Ecto neural progenitor cell (in vitro differentiated cells): Measurements from ENCODE around the gene ANGPT4.
"Not testable (repeated sequence)": the region's sequence is repeated elsewhere in the genome, so short reads cannot be mapped to it uniquely, and the experiment has no call there.

ENCODE experiments used
- DNase-seq: peaks from one replicate; pipeline ENCODE4 v3.0.0-alpha.2; 2018; ENCODE audit warnings: low spot score

Gene ANGPT4

DNA sequence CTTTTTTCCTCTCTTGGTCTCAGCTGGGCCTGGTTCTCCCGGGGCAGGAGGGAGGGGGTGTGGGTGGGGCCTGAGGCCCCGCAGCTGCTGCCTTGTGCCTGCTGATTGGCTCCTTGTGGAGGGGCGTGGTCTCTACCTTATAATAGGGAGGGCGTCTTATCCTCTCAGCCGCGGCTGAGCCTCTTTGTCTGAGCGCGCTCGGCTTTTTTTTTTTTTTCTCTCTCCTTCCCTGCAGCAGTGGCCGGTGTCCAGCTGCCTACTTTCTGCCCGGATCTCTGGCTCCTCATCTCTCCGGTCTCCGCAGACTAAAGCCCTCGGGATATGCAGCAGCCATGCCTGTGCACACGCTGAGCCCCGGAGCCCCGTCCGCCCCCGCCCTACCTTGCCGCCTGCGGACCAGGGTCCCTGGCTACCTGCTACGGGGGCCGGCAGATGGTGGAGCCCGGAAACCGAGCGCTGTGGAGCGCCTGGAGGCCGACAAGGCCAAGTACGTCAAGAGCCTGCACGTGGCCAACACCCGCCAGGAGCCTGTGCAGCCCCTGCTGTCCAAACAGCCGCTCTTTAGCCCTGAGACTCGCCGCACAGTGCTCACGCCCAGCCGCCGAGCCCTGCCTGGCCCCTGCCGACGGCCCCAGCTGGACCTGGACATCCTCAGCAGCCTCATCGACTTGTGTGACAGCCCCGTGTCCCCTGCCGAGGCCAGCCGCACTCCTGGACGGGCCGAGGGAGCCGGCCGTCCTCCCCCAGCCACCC, 71.5 kb downstream of the ANGPT4 start:
- DNase-seq, result peak; percentile 93

DNA sequence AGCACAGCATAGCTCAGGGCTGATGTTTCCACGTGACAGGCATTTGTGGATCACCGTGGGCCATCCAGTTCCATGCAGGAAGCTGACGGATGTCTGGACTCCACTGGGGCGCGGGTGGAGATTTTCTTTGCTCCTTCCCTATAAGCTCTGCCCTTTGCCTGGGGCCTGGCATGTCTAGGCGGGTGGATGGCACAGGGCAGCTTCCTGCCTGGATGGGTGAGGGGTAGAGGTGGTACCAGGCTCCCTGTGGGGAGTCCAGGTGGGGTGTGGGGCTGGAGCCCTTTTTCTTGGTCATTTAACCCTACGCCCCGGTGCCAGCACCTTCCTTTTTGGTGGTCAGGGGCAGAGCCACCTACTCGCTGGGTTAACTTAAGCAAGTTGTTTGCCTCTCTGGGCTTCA, 72.2 kb downstream of the ANGPT4 start:
- DNase-seq, result no peak

DNA sequence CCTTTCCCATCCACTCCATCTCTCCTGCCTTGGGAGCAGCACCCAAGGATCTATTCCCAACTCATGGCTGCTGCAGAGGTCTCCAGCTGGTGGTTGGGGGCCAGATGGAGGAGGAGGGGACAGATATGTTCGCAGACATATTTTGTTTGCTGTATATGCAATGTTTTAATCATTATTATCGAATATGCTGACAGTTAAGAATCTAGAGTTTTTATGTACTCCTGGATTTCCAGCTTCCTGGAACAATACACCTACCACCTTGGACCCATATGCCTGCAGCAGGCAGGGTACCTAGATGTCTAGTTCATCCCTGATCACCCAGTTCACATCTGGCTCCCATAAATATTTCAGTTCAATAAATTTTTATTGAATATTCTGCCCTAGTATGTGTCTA, 73.6 kb downstream of the ANGPT4 start:
- DNase-seq, result no peak

DNA sequence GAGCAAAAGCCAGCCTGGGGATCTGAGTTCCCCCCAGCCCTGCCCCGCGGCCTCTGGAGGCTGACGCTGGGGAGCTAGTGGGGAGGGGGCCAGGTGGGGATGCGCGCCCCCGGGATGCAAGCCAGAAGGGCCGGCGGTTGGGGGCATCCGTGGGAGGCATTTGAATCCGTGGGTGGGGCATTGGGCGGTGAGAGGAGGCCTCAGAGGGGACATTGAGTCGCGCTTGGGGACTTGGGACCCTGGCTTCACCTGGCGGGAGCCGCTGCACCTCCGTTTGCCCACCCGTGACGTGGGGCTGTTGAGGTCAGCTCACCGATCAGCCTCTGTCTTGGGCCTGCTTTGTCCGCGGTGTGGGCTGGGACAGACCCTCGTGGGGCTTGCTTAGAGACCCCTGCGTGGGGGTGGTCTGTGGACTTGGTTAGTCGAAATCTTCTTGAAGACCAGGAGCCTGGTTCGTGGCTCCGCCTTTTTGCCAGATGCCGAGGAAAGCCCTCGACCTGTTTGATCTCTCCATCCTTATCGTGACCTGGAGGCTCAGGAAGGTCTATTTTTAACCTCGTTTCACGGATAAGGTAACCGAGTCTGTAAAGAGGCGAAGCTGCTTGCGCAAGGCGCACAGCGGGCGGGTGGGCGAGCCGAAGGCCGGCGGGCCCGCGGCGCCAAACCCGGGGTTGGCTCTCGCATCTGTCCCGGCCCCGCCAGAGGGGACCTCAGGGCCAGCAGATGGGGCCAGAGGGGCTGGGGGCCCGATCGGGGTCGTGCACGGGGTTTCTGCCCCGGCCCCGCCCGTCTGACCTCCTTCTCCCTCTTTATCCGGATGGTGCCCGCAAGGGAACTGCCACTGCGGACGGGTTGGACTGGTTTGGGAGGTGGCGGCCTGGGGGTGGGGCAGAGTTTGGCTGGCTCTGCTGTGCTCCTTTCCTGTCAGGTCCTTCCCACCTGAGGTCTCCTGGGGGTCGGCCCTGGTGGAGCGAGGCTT, 74.3 kb downstream of the ANGPT4 start:
- DNase-seq, result peak; percentile 63

DNA sequence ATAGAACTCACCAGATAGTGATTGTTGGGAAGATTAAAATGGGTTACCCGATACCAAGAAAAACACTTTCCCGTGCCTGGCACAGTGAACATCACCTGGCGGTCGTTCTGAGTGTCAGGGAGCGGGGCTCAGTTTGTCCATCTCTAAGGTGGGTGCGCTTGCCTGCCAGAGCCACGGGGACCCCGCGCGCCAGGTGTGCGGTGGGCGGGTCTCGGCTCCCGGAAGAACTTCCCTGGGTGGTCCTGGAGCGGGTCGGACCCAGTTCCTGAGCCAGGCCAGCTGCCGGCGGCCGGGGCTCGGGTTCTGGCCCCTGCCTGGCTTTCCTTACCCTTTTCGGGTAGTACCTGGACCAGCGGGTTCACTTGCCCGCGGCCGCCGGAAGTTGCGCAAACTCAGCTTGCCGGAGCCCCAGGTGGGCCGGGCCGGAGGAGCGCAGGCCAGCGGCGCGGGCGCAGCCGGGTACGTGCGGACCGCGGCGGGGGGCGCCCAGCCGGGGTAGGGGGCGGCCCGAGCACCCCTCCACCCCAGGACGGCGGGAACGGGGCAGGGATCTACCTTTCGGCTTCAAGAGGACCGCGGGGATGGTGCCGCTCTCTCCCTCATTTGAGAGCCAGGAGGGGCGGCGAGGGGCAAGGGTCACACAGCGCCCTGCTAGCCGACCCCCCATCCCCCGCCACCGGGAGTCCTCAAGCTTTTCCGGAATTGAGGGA, 75.1 kb downstream of the ANGPT4 start:
- no peak for DNase-seq

DNA sequence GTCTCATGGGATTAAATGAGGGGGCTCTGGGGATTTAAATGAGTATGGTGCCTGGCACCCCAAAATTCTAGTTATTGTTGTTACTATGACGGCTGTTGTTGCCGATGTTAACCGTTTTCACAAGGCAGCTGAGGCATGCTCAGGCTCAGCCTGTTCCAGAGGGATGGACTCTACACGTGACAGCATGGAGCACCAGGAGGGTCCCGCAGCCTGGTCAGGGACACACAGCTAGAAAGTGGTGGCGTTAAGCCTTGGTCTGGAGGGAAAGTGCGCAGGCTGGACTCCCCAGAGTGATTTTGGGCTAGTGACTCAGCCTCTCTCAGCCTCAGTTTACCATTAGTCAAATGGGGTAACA, 75.7 kb downstream of the ANGPT4 start:
- no peak for DNase-seq

DNA sequence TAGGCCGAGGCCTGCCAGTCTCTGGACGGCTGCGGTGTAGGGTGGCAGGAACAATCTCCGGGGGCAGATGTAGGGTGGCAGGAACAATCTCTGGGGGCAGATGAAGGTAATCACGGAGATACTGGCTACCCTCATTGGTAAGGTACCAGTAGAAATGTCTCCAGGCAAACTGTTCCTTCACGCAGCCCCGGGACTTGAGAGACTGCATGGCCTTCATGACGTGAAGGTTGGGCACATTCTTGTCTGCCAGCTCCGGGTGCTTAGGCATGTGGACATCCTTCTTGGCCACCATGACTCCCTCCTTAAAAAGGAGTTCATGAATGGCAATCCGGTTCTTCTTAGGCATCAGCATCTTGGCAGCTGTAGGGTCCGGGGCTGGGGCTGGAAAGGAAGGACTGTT, 76.5 kb downstream of the ANGPT4 start:
- DNase-seq, result no peak

DNA sequence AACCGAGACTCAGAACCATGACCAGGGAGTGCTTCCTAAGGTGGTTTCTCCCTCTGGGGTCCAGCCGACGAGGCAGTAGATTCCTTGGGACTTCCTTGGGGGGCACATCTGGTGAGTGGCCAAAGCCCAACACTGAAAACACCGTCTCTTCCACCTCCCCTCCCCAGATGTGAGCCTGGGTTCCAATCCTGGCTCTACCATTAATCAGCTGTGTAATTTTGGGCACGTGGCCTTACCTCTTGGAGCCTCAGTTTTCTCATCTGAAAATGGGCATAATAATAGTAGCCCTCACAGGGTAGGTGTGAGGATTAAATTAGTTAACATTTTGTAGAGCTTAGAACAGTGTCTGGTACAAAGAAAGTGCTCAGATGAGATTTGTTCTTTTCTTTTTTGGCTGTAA, 77.1 kb downstream of the ANGPT4 start:
- DNase-seq, result no peak

DNA sequence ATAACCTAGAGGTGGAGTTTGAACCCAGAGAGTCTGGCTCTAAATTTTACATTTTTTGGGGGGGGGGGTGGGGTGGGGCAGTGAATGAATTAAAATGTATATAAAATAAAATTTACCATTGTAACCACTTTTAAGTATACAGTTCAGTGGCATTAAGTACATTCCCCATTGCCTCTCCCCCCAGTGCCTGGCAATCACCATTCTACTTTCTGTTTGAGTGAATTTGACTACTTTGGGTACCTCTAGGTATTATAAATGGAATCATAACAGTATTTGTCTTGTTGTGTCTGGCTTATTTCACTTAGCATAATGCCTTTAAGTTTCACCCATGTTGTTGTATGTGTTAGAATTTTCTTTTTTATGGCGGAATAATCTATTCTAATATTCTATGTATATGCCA, 79.9 kb downstream of the ANGPT4 start:
- DNase-seq, result no peak

DNA sequence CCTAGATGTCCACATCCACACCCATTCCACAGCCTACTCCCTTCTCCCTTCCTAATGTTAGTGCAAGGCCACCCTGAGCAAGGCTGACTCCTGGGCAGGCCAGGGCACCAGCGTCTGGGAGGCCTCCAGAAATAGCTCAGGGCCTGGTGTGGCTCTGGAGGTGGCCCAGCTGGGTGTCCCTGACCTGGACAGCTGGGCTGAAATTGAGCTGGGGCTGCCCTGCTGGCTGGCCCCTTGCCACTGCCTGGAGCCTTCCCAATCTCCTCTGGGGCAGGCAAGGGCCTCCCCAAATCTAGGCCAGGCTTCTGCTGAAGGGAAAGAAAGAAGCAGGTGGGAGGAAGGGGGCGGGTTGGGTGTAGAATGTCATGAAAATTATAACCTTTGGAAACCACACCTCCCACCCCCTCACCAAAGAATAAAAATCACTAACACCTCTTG, 80.5 kb downstream of the ANGPT4 start:
- DNase-seq, result no peak

DNA sequence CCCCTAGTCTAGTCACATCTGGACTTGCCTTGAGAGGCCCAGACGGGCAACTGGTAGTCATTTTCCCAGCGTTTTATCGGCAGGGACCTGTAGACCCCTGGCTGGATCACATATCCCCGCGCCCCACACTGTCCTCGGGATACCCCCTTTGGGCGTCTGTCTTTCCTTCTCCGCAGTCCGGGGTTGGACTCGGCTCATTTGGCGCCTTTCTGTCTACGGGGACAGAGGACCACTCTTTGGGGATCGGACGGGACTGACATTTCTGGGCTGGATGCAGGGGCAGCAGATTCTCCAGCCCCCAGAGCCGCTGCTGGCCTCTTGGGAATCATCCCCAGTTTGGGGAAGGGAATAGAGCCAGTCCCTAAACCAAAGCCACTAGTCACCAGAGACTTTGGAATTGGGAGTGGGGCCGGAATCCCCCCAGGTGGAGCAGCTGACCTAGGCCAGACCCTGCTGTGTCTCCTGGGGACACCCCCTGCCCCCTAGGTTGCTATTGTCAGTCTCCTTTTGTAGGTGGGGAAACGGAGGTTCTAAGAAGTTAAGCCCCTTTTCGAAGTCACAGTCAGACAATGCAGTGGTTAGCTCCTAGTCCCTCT, 81.9 kb downstream of the ANGPT4 start:
- DNase-seq, result no peak

DNA sequence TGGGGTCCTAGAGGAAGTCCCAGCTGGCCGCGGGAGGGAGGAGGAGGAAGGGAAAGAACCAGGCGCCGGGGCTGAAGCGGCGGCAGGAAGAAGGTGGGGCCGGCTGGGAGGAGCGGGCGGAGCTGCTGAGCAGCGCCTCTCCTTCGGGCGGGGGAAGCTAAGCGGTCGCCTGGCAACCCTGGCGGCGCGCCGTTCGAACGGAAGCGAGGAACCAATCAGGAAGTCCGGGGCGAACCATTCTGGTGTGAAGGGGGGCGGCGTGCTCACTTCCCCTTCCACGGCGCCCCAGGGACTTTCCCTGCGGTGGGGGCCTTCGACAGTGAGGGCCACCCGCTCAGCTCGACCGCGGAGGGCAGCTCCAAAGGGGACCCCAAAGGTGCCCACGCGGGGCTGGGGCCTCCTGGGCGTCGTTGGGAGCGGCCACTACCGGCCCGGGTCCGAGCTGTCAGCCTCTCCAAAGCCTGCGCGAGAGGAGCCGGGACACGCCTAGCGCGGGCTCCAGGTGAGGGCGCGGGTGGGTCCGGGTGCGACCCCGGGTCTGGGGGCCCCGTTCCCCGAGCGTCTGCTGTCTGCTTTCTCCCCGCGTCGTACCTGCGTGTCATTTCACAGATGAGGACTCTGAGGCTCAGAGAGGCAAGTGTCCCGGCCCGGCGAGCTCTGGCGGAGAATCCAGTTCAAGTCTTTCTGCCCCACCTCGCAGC, 82.5 kb downstream of the ANGPT4 start, which contains the start of gene FAM110A:
TSS of gene FAM110A (plus strand) at position 266 of the 701 bp plus-strand sequence. CDS start 11,090 bp downstream, outside the sequence.
- DNase-seq, result peak; percentile 96

DNA sequence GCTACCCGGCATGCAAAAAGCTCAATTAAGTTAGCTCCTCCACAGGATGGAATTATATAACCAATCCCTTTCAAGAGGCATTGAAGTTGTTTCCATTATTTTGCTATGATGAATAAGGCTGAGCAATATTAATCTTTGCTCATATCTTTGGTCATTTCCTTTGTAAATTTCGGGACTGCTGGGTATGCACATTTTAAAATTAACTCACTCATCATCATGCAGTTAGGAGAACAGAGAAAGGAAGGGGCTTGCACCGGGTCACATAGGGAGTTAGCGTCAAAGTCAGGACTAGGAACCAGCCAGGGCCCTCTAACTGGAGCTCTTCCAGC, 83.0 kb downstream of the ANGPT4 start:
- no peak for DNase-seq

DNA sequence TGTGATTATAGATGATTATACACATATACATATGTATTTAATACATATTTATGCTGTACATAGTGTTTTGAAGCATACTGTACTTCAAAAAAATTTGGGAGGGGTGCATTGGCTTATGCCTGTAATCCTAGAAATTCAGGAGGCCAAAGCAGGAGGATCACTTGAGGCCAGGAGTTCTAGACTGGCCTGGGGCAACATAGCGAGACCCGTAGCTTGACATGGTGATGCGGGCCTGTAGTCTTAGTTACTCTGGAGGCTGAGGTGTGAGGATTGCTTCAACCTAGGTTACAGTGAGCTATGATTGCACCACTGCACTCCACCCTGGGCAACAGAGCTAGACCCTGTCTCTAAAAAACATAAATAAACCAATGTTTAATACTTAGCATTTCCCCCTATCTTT, 84.2 kb downstream of the ANGPT4 start:
- DNase-seq, result no peak

DNA sequence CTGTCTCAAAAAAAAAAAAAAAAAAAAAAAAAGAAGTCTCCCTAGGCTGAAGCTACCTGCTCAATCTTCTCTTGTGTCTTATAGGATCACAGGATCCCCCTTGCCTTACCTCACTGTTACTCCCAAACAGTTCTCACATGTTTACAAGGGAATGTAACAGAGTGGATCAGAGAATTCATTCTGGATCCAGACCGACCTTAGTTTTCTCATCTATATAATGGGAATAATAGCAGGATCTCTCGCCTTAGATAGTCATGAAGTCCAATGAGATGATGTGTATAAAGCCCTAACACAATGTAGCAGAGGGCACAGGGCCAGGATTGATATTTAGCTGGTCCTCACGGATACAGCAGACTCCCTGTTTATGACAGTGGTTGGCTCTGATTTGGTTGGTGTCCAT, 84.9 kb downstream of the ANGPT4 start:
- DNase-seq, result no peak

DNA sequence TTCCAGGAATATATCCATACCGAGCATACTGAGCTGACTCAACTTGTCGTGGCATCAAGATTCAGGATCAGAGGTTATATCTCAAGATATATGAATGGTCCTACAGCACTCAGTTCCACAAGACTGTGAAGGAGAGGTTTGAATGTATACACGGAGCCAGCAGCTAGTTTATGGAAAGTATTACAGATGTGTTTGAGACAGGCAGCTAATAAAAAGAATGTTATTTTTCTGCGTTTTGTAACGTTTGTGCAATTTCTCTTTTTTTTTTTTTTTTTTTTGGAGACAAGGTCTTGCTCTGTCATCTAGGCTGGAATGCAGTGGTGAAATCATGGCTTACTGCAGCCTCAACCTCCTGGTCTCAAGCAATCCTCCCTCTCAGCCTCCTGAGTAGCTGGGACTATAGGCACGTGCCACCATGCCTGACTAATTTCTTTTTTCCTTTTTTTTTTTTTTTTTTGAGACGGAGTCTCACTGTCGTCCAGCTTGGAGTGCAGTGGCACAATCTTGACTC, 86.1 kb downstream of the ANGPT4 start:
- no peak for DNase-seq

DNA sequence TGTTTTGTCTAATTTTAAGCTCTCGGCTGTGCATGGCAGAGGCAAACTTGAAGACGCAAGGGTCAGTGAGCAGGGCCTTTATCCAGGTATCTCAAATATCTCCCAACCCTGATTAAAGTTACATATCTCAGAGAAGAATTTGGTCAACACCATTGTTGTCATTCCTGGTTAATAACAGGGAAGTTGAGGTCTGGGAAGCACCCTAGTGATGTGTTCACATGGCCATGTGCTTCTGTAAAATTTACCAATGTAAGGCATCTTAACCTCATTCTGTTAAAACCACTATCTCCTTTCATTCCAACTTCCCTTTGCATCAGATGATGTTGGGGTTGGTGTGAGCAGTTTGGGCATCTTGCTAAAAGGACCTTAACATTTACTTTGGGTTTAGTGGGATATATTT, 86.6 kb downstream of the ANGPT4 start:
- no peak for DNase-seq

DNA sequence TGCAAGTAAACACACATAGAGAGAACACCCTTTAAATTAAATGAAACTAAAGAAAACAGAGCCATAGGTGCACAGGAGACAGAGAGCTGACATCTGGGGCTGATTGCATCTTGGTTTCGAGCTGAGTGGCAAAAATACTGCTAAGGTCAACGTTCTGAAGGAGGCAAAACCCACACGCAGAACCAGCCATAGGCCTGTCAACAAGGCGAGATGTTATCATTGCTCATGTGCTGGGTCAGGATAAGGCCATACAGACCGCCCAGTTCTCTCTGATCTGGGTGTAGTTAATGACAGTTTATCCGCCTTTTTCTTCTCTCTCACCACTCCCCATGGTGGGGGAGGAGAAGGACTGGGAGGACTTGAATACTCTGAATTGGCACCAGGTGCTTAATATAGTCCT, 87.1 kb downstream of the ANGPT4 start:
- DNase-seq, result no peak

DNA sequence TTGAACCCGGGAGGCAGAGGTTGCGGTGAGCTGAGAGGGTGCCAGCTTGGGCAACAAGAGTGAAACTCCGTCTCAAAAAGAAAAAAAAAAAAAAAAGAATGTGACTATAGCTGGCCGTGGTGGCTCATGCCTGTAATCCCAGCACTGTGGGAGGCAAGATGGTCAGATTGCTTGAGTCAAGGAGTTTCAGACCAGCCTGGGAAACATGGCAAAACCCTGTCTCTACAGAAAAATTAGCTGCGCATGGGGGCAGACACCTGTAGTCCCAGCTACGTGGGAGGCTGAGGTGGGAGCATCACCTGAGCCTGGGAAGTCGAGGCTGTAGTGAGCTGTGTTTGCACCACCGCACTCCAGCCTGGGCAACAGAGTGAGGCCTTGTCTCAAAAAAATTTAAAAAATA, 88.2 kb downstream of the ANGPT4 start:
- not testable (repeated sequence) for DNase-seq

DNA sequence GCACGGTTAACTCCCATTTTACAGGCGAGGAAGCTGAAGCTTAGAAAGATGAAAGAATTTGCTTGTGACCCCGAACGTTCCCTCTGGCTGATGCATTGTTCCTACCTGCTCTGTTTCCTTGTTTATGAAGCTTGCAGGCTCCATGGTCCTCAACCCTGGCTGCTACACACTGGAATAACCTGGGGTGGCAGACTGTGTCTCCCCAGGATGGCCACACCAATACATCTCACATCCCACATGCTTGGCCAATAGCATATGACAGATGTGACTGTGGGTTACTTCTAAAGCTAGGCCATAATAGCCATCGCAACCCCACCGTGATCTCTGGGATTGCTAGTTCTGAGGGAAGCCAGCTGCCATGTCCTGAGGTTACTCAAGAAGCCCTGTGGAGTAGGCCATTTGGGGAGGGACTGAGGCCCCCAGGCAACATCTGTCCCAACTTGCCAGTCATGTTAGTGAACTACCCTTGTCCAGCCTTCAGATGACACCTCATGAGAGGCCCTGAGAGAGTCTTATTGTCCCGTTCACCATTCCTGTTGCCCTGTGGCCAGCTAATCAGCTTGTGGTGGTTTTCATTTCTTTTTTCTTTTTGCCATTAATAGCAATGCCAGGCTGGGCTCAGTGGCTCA, 89.3 kb downstream of the ANGPT4 start:
- no peak for DNase-seq
